GM12872 (cell line): ENCODE measurements around the gene DPP6.

Source experiments
- TF ChIP-seq, protein P1 (sequence below): IDR thresholded peaks from 3 replicates; pipeline ENCODE4 v1.5.1; 2011; ENCODE audit warnings: low read depth, mild to moderate bottlenecking, low read length, moderate library complexity; ENCODE audit not compliant: insufficient read depth

DPP6 gene

GRCh38 chr7:154427533-154427932, 375.3 kb downstream of the DPP6 start:
- TF ChIP-seq, protein P1, sequence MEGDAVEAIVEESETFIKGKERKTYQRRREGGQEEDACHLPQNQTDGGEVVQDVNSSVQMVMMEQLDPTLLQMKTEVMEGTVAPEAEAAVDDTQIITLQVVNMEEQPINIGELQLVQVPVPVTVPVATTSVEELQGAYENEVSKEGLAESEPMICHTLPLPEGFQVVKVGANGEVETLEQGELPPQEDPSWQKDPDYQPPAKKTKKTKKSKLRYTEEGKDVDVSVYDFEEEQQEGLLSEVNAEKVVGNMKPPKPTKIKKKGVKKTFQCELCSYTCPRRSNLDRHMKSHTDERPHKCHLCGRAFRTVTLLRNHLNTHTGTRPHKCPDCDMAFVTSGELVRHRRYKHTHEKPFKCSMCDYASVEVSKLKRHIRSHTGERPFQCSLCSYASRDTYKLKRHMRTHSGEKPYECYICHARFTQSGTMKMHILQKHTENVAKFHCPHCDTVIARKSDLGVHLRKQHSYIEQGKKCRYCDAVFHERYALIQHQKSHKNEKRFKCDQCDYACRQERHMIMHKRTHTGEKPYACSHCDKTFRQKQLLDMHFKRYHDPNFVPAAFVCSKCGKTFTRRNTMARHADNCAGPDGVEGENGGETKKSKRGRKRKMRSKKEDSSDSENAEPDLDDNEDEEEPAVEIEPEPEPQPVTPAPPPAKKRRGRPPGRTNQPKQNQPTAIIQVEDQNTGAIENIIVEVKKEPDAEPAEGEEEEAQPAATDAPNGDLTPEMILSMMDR = no peak

DNA sequence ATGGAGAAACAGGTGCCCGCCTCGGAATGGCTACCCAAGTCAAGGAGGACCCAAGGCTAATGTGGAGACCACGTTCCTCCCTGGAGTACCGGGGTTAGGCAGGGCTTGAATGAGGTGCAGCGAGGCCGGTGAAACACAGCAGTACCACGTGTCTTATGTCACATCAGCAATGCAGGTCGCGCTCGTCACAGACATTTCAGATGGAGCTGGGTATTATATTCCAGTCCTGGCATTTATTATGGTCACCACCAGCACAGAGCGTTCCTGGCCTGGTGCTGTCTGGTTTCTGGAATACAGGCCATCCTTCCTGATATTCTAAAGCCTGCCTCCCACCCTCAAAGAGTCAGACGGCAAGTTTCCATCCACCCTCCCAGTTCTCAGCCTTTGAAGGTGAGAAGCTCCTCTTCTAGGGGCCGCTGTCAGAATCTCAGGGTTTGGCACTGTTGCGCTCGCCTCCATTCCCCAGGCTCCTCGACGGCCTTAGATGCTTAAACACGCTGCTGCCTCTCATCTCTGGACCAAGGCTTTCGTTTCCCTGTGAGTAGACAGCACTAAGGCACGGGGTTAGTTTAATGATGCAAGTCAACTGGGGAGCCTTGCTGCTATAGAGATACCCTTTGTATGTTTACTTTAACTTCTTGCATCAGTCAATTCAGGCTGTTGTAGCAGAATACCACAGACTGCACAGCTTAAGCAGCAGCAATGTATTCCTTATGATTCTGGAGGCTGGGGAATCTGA, 377.6 kb downstream of the DPP6 start:
- TF ChIP-seq, protein P1 = no peak

DNA sequence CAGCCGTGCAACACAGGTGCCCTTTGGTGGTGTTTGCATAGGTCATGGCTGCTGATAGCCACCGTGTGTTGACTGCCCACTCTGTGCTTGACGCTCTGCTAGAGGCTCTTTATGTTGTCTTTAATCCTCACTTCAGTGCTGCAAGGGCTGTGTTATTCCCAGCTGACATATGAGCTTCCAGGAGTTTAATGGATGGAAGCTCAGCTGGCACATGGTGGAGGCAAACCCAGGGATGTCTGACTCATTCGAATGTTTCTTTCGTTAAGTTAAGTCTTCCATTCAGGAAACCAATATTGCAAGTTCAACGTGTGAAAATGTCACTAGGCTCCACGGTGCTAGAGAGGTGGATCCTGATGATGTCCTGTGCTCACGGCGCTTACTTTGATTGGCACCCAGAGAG, 378.4 kb downstream of the DPP6 start:
- TF ChIP-seq, protein P1 = no peak

DNA sequence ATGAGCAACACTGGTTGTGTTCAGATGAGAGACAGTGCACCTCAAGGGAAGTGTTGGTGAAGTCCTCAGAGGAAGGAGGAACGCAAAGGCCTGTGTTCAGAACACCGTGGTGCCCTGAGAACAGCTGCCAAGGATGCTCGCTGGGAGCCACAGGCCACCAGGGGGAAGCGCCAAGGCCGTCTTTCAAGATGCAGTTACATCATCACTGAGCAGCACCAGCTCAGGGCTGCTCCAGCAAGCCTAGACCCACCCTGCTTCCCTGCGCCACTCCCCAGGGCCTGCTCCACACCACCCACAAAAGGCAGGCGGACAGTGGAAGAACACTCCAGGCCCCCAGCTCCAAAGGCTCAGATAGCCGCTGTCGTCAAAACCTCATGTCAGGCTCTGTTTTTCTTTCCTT, 378.8 kb downstream of the DPP6 start:
- TF ChIP-seq, protein P1 = no peak

DNA sequence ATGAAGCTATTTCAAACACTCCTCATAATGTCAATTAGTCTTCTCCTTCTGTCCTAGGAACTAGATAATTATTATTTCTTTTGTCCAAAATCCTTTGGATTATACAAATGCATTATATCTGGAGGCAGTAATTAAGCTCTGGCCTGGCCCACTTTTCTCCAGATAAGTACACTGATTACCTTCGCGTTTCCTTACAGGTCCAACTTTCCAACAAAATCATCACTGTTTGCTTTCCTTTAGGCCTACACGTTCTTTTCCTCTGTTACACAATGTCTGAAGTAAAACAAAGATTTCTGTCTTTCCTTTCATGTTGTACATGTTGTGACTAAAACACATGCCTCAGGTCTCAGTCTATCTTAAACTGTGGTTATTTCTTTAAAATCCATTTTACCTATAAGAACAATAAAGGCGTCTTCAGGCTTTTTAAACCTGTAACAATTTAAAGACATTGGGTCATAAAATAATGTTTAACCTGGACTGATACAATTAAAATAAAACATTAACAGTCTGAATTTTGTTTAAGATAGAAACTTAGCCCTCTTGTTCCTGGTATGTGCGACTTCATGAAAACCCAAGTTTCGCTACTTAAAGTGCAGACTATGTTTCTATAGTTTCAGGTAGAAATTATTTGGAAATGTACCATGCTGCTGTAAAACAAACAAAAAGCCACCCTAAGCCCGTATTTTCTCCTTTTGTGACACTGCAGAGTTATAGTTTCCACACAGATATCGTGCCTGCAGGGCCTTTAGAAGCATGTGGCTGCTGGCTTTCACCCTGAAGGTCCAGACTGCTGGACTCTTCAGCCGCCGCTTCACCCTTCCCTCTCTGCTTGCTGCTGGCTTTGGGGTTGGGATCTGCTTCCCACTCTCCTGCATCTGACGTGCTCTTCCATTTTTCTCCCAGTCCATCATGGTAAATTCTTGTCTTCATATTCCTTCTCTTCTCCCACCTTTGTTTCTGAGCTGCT, 381.7 kb downstream of the DPP6 start:
- TF ChIP-seq, protein P1 = no peak

- TF ChIP-seq, protein P1 = no peak
Observed at GRCh38 chr7:154436560-154436959, 384.4 kb downstream of the DPP6 start.

GRCh38 chr7:154437234-154437633, 385.0 kb downstream of the DPP6 start:
- TF ChIP-seq, protein P1 = no peak
